Measurements from ENCODE around the gene SLC8B1. TPM values are rescaled to one million over a fixed set of nuclear protein-coding genes. Genes with fewer than 3 reads are reported as not detected.

SLC8B1 gene
- total and polyA plus RNA-seq, 9 of the 15 experiments (the other 6 are each of a cell fraction or from before 2014, with no cell fraction given), result 0.86 to 34.1 (median 18.5) TPM

- TF ChIP-seq MAZ (CRISPR knock-in tag; conservative IDR thresholded peaks at IDR 0.05 in 1 of 2, IDR thresholded peaks at IDR 0.05 in 1 of 2) (peak; percentile 54 to 79; a peak in 3 of 4 replicates), CHAMP1 (IDR thresholded peaks at IDR 0.05) (no peak), SP1 (CRISPR knock-in tag; IDR thresholded peaks at IDR 0.05) (peak; percentile 75), POLR2B (IDR thresholded peaks at IDR 0.05; ENCODE audit: low read depth, partially characterized antibody) (peak; percentile 82), HDAC2 (IDR thresholded peaks at IDR 0.05) (no peak), ETV6 (IDR thresholded peaks at IDR 0.05; ENCODE audit: borderline replicate concordance in 1 of 2, low read depth in 2 of 2, low read length in 1 of 2) (no peak), ETV6 (CRISPR knock-in tag; IDR thresholded peaks at IDR 0.05; ENCODE audit: borderline replicate concordance) (peak; percentile 46; the same call in 1 of the 2 replicates), E2F1 (CRISPR knock-in tag; IDR thresholded peaks at IDR 0.05) (0 out of 2 replicates have a peak, but pooled peaks have one; percentile 20), NFIX (CRISPR knock-in tag; IDR thresholded peaks at IDR 0.05; ENCODE audit: low read depth) (no peak), MAFF (IDR thresholded peaks at IDR 0.05; ENCODE audit: low read length) (no peak; the same call in 1 of the 2 replicates), VEZF1 (CRISPR knock-in tag; IDR thresholded peaks at IDR 0.05) (peak; percentile 85), ZNF707 (CRISPR knock-in tag; conservative IDR thresholded peaks at IDR 0.05) (peak; percentile 90), POLR2H (tag; IDR thresholded peaks at IDR 0.05; ENCODE audit: low read depth) (peak; percentile 65), ZFP91 (CRISPR knock-in tag; IDR thresholded peaks at IDR 0.05) (peak; percentile 98), RNF2 (IDR thresholded peaks at IDR 0.05) (0 out of 2 replicates have a peak, but pooled peaks have one; percentile 28), NKRF (IDR thresholded peaks at IDR 0.05; ENCODE audit: borderline replicate concordance) (peak; percentile 56; the same call in 1 of the 2 replicates)
These were observed at the start of gene SLC8B1 (continued) for GRCh38 chr12:113334786-113335539.

Data from K562 (cell line).